HG02981 (cell line): ENCODE data around the gene NCLN.
A peak's percentile ranks its signal among the peaks of the same experiment; 100 is the strongest.
"Not testable (repeated sequence)": the region's sequence is repeated elsewhere in the genome, so short reads cannot be mapped to it uniquely, and the experiment has no call there.

Source experiments
- ATAC-seq: cut with Tn5 transposase; IDR thresholded peaks from one replicate; pipeline ENCODE4 v1.9.1; 2021; ENCODE audit warnings: mild to moderate bottlenecking, moderate library complexity; ENCODE audit not compliant: unreplicated experiment

NCLN gene

GRCh38 chr19:3185461-3186159, at the start of gene NCLN:
Gene NCLN, plus strand, starts transcription at chr19:3185930. Its CDS starts 101 bp downstream, at chr19:3186031.
- peak; percentile 68 for ATAC-seq

GRCh38 chr19:3135961-3136683, 49.6 kb upstream of the NCLN start, which contains the start of gene GNA15:
Gene GNA15, plus strand, starts transcription at chr19:3136033. Its CDS starts 418 bp downstream, at chr19:3136451.
- ATAC-seq, result no peak

GRCh38 chr19:3136684-3137055, 49.1 kb upstream of the NCLN start:
- no peak for ATAC-seq

- ATAC-seq, result no peak
Observed at GRCh38 chr19:3137119-3137518, 48.6 kb upstream of the NCLN start.

- no peak for ATAC-seq
Observed at GRCh38 chr19:3138268-3138667, 47.5 kb upstream of the NCLN start.

- ATAC-seq, result no peak
Observed at GRCh38 chr19:3140667-3141038, 45.1 kb upstream of the NCLN start.

- ATAC-seq, result no peak
Observed at GRCh38 chr19:3142292-3142670, 43.4 kb upstream of the NCLN start.

- ATAC-seq, result no peak
Observed at GRCh38 chr19:3142781-3143337, 42.9 kb upstream of the NCLN start.

GRCh38 chr19:3145909-3146676, 39.6 kb upstream of the NCLN start:
- no peak for ATAC-seq

GRCh38 chr19:3146677-3147100, 39.0 kb upstream of the NCLN start:
- ATAC-seq, result no peak

- ATAC-seq, result no peak
Observed at GRCh38 chr19:3148503-3148902, 37.2 kb upstream of the NCLN start.

- no peak for ATAC-seq
Observed at GRCh38 chr19:3149089-3149488, 36.6 kb upstream of the NCLN start.

- ATAC-seq, result no peak
Observed at GRCh38 chr19:3149526-3150505, 35.9 kb upstream of the NCLN start.

GRCh38 chr19:3150739-3151329, 34.9 kb upstream of the NCLN start:
- no peak for ATAC-seq

- no peak for ATAC-seq
Observed at GRCh38 chr19:3151563-3152418, 33.9 kb upstream of the NCLN start.

GRCh38 chr19:3152419-3152780, 33.3 kb upstream of the NCLN start:
- ATAC-seq, result no peak

- no peak for ATAC-seq
Observed at GRCh38 chr19:3153286-3154230, 32.2 kb upstream of the NCLN start.

- not testable (repeated sequence) for ATAC-seq
Observed at GRCh38 chr19:3154447-3154846, 31.3 kb upstream of the NCLN start.
